Measurements from ENCODE around the gene CTNNA2. TPM values are rescaled to one million over a fixed set of nuclear protein-coding genes. Genes with fewer than 3 reads are reported as not detected.

CTNNA2 gene
- total RNA-seq, 1 experiment from 2014 or later, result not detected

DNA sequence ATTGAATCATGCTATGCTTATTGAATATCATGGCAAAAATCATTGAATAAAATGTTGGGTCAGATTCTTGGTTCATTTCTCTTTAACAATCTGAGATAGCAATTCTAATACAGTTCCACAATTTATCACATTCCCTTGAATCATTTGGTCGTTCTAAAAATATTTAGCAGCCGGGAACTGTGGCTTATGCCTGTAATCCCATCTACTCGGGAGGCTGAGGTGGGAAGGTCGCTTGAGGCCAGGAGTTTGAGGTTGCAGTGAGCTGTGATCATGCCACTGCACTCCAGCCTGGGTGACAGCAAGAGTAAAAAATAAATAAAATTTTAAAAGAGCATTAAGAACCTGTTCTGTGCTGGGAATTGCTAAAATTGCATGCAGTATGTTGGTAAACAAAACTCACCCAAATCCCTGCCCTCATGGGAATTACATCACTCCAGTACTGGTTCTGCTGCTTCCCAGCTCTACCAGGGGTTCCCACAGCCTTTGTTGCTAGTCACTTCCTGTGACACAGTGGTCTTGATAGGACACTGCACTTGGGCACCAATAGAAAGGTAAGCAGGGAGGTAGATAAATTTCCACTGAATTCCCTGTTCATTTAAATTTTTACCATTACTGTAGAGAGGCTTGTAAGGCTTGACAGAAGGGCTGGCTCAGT, 200.4 kb downstream of the CTNNA2 start:
- no peak for DNase-seq (ENCODE audit: low read depth)

DNA sequence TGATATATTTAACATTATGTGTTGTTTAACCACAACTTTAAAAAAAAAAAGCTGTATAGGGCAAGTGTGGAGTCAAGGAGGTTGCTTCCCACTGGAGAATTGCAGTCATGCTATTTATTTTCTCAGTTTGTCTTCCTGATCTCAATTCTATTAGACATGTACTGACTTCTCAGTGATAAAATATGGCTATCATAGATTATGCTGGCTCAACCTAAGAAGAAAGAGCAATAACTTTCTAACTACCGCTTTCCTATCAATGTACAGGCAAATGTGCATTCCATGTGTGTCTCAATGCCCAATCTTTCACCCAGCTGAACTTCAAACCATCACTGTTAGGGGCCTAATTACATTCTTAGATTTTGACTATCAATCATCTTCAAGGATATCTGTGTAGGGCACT, 201.4 kb downstream of the CTNNA2 start:
- DNase-seq (ENCODE audit: low read depth), result no peak

- DNase-seq (ENCODE audit: low read depth), result no peak
These were observed 202.5 kb downstream of the CTNNA2 start for GRCh38 chr2:79715338-79715737.

- DNase-seq (ENCODE audit: low read depth), result no peak
These were observed 203.4 kb downstream of the CTNNA2 start for GRCh38 chr2:79716266-79716665.

- no peak for DNase-seq (ENCODE audit: low read depth)
These were observed 204.6 kb downstream of the CTNNA2 start for GRCh38 chr2:79717364-79718007.

GRCh38 chr2:79721061-79721460, 208.2 kb downstream of the CTNNA2 start:
- DNase-seq (ENCODE audit: low read depth), result no peak

DNA sequence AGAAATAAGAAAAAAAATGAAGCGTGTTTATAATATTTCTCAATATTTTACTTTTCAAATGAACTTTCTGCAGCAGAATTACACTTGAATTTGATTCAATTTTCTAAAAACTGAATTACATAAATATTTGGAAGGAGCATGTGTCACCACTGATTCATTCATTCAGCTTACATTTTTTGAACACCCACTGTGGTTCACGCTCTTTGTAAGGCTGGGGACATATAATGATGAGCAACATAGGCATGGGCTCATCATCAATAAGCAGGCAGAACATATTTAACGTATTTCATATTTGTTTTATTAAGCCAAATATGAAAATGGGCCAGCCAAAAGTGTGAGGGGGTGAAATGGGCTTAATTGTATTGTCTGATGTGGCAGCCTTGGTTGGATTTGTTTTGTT, 209.1 kb downstream of the CTNNA2 start:
- DNase-seq (ENCODE audit: low read depth), result no peak

- DNase-seq (ENCODE audit: low read depth), result no peak
These were observed 211.0 kb downstream of the CTNNA2 start for GRCh38 chr2:79723830-79724229.

DNA sequence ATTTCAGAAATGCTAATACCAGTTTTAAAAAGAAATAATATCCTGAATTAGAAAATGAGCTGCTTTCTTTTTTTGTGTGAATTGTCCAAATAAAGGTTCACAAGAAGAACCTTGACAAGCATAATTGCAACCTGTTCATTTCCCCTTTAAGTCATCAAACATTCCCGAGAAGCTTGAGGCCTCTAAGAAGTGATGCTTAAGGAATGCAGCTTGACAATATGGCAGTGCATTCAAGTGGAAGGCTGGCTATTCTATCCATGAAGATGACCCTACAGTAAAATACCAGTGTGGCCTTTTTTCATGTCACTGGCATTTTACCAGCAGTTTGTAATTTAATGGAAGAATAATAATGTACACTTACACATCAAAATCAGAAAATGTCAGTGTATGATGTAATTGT, 216.7 kb downstream of the CTNNA2 start:
- DNase-seq (ENCODE audit: low read depth), result no peak

GRCh38 chr2:79734518-79734917, 221.7 kb downstream of the CTNNA2 start:
- DNase-seq (ENCODE audit: low read depth), result no peak

- DNase-seq (ENCODE audit: low read depth), result no peak
These were observed 228.1 kb downstream of the CTNNA2 start for GRCh38 chr2:79740879-79741443.

- no peak for DNase-seq (ENCODE audit: low read depth)
These were observed 237.5 kb downstream of the CTNNA2 start for GRCh38 chr2:79750321-79750720.

GRCh38 chr2:79757526-79757925, 244.7 kb downstream of the CTNNA2 start:
- no peak for DNase-seq (ENCODE audit: low read depth)

DNA sequence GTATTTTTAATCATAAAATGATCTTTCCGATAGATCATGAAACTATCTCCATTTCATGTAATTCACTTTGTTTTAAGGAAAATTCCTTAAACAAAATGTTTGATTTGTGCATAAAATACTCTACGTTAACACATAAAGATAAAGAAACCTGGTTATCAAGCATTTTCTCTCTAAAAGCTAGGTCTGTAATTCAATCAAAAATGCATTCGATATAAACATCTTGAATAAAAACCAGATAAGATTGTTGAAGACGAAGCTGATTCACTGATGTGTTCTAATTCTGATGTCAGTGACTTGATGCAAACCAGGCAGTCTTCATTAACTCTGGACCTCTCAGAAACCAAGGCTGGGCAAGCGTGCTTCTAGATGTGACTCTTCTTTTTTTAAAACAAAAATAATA, 245.2 kb downstream of the CTNNA2 start:
- no peak for DNase-seq (ENCODE audit: low read depth)

GRCh38 chr2:79758749-79759282, 246.0 kb downstream of the CTNNA2 start:
- DNase-seq (ENCODE audit: low read depth), result no peak

GRCh38 chr2:79770926-79771325, 258.1 kb downstream of the CTNNA2 start:
- no peak for DNase-seq (ENCODE audit: low read depth)

DNA sequence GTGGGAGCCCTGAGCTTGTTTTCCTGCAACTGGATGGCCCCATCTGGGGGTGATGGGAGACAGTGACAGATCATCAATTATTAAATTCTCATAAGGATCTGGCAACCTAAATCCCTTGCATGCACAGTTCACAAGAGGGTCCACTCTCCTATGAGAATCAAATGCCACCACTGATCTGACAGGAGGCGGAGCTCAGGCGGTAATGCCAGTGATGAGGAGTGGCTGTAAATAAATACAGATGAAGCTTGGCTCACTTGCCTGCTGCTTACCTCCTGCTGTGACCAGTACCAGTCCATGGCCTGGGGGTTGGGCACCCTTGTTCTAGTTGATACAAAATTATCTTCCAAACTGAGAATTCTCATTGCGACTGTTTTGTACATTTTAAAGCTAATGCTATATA, 258.6 kb downstream of the CTNNA2 start:
- DNase-seq (ENCODE audit: low read depth), result no peak

- DNase-seq (ENCODE audit: low read depth), result no peak
These were observed 261.2 kb downstream of the CTNNA2 start for GRCh38 chr2:79774016-79774415.

GRCh38 chr2:79776461-79776860, 263.6 kb downstream of the CTNNA2 start:
- no peak for DNase-seq (ENCODE audit: low read depth)

DNA sequence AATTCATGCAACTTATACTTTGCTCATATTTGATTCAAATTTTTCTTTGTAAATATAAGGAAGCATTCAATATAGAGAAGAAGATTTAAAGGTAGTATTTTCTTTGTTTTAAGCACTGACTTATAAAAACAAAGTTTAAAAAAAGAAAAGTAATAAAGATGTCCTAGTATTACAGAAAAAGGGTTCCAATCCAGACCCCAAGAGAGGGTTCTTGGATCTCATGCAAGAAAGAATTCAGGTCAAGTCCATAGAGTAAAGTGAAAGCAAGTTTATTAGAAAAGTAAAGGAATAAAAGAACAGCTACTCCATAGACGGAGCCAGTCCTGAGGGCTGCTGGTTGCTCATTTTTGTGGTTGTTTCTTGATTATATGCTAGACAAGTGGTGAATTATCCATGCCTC, 267.9 kb downstream of the CTNNA2 start:
- no peak for DNase-seq (ENCODE audit: low read depth)

DNA sequence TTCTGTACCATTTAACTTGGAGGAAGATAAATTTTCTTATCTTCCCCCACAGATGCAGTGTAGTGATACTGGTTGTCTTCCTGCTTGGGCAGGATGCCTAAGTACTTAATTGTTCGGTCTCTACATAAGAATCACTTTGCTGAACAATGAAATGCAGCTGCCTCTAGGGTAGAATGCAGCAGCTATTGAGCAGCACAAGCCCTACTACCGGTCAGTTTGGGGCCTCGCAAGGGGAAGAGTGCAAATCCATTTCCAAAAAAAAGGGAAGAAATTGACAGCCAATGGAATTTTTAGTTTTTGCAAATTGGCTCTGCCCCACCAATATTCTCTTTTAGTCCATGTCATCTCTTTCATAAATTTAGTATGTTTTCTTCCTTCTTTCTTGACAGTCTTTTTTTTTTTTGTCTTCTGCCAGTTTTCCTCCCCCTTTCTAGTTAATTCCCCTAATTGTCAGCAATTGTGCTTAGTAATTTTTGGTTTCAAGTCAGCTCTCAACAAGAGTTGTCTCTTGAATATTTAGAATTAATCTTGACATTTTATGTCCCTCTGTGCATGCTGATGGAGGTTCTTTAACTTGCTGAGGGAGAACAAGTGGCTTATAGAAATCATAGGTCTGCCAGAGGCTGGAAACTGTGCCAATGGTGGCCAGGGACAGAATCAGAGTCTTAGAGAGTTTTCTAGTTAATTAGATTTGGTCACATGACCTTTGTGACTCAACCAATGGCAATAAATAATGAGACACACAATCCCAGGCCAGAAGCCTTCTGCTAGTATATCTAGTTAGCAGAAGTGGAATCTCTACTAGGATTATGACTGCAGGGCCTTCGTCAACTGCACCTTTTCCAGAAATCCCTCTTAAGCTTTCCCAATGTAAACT, 270.0 kb downstream of the CTNNA2 start:
- DNase-seq (ENCODE audit: low read depth), result no peak

GRCh38 chr2:79788952-79789651, 276.3 kb downstream of the CTNNA2 start:
- no peak for DNase-seq (ENCODE audit: low read depth)

Measured in Daoy (cell line).